ENCODE data around the gene L3HYPDH. TPM values are rescaled to one million over a fixed set of nuclear protein-coding genes. Genes with fewer than 3 reads are reported as not detected.

Gene L3HYPDH
- total and polyA plus RNA-seq, 2 of the 13 experiments (the other 11 are each of a cell fraction or from before 2014, with no cell fraction given): 30.5 to 36.6 TPM

DNA sequence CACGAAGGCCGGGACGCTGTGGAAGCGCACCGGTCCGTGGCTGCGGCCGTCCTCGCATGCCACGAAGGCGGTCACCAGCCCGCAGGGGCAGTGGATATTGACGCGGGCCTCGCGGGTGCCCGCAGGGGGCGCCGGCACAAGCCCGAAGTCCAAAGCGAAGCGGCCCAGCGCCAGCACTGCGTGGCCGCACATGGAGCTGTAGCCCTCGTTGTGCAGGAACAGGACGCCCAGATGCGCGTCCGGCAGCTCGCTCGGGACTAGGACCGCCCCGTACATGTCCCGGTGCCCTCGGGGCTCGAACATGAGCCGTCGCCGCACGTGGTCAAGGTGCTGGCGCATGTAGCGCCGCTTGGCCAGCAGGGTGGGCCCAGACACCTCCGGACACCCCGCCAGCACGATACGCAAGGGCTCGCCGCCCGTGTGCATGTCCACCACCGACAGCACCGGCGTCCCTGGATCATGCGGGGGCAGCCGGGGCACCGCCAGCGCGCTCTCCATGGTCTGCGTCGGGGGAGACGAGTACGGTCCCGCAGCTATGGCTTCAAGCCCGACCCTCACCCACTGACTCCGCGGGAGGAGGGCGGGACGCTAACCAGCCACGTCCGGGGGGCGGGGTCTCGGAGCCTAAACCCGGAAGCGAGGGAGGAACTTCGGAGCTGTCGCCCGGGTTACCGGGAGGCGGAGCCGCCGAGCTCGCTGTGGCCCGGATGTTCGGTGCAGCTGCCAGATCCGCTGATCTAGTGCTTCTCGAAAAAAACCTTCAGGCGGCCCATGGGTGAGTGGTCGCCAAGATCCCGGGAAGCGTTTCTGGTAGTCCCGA is at the start of gene L3HYPDH, which contains the start of gene JKAMP (continued):
- TF ChIP-seq, protein P1, sequence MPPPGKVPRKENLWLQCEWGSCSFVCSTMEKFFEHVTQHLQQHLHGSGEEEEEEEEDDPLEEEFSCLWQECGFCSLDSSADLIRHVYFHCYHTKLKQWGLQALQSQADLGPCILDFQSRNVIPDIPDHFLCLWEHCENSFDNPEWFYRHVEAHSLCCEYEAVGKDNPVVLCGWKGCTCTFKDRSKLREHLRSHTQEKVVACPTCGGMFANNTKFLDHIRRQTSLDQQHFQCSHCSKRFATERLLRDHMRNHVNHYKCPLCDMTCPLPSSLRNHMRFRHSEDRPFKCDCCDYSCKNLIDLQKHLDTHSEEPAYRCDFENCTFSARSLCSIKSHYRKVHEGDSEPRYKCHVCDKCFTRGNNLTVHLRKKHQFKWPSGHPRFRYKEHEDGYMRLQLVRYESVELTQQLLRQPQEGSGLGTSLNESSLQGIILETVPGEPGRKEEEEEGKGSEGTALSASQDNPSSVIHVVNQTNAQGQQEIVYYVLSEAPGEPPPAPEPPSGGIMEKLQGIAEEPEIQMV (CRISPR knock-in tag; IDR thresholded peaks at IDR 0.05; ENCODE audit: low read depth): peak; percentile 87; the same call in 1 of the 2 replicates
- TF ChIP-seq, protein P2, sequence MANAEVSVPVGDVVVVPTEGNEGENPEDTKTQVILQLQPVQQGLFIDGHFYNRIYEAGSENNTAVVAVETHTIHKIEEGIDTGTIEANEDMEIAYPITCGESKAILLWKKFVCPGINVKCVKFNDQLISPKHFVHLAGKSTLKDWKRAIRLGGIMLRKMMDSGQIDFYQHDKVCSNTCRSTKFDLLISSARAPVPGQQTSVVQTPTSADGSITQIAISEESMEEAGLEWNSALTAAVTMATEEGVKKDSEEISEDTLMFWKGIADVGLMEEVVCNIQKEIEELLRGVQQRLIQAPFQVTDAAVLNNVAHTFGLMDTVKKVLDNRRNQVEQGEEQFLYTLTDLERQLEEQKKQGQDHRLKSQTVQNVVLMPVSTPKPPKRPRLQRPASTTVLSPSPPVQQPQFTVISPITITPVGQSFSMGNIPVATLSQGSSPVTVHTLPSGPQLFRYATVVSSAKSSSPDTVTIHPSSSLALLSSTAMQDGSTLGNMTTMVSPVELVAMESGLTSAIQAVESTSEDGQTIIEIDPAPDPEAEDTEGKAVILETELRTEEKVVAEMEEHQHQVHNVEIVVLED (CRISPR knock-in tag; IDR thresholded peaks at IDR 0.05; ENCODE audit: borderline replicate concordance): peak; percentile 77
- TF ChIP-seq SETDB1 (CRISPR knock-in tag; IDR thresholded peaks at IDR 0.05; ENCODE audit: borderline replicate concordance): peak; percentile 85; the same call in 1 of the 2 replicates
- TF ChIP-seq ZNF570 (CRISPR knock-in tag; IDR thresholded peaks at IDR 0.05; ENCODE audit: borderline replicate concordance): peak; percentile 80; the same call in 1 of the 2 replicates
- TF ChIP-seq, protein P3, sequence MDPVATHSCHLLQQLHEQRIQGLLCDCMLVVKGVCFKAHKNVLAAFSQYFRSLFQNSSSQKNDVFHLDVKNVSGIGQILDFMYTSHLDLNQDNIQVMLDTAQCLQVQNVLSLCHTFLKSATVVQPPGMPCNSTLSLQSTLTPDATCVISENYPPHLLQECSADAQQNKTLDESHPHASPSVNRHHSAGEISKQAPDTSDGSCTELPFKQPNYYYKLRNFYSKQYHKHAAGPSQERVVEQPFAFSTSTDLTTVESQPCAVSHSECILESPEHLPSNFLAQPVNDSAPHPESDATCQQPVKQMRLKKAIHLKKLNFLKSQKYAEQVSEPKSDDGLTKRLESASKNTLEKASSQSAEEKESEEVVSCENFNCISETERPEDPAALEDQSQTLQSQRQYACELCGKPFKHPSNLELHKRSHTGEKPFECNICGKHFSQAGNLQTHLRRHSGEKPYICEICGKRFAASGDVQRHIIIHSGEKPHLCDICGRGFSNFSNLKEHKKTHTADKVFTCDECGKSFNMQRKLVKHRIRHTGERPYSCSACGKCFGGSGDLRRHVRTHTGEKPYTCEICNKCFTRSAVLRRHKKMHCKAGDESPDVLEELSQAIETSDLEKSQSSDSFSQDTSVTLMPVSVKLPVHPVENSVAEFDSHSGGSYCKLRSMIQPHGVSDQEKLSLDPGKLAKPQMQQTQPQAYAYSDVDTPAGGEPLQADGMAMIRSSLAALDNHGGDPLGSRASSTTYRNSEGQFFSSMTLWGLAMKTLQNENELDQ (CRISPR knock-in tag; IDR thresholded peaks at IDR 0.05; ENCODE audit: borderline replicate concordance): no peak
- TF ChIP-seq ZNF644 (CRISPR knock-in tag; IDR thresholded peaks at IDR 0.05; ENCODE audit: low read depth): no peak
- peak; percentile 84 for TF ChIP-seq DR1 (CRISPR knock-in tag; IDR thresholded peaks at IDR 0.05)
- TF ChIP-seq ZNF724P (CRISPR knock-in tag; IDR thresholded peaks at IDR 0.05; ENCODE audit: borderline replicate concordance): peak; percentile 87
- TF ChIP-seq, protein P4, sequence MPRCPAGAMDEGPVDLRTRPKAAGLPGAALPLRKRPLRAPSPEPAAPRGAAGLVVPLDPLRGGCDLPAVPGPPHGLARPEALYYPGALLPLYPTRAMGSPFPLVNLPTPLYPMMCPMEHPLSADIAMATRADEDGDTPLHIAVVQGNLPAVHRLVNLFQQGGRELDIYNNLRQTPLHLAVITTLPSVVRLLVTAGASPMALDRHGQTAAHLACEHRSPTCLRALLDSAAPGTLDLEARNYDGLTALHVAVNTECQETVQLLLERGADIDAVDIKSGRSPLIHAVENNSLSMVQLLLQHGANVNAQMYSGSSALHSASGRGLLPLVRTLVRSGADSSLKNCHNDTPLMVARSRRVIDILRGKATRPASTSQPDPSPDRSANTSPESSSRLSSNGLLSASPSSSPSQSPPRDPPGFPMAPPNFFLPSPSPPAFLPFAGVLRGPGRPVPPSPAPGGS (CRISPR knock-in tag; IDR thresholded peaks at IDR 0.05): peak; percentile 98
- no peak for TF ChIP-seq ZNF10 (CRISPR knock-in tag; IDR thresholded peaks at IDR 0.05; ENCODE audit: borderline replicate concordance, low read depth)
- TF ChIP-seq KLF9 (CRISPR knock-in tag; IDR thresholded peaks at IDR 0.05; ENCODE audit: low read depth): 0 out of 2 replicates have a peak, but pooled peaks have one; percentile 51
- TF ChIP-seq ZBTB20 (CRISPR knock-in tag; IDR thresholded peaks at IDR 0.05; ENCODE audit: borderline replicate concordance, low read depth): no peak; the same call in 1 of the 2 replicates
- peak; percentile 90; the same call in 1 of the 2 replicates for TF ChIP-seq ZFP41 (CRISPR knock-in tag; IDR thresholded peaks at IDR 0.05; ENCODE audit: borderline replicate concordance)
- no peak for TF ChIP-seq ATAD3A (CRISPR knock-in tag; IDR thresholded peaks at IDR 0.05)
- TF ChIP-seq ZNF576 (CRISPR knock-in tag; IDR thresholded peaks at IDR 0.05): peak; percentile 79
- TF ChIP-seq, protein P5, sequence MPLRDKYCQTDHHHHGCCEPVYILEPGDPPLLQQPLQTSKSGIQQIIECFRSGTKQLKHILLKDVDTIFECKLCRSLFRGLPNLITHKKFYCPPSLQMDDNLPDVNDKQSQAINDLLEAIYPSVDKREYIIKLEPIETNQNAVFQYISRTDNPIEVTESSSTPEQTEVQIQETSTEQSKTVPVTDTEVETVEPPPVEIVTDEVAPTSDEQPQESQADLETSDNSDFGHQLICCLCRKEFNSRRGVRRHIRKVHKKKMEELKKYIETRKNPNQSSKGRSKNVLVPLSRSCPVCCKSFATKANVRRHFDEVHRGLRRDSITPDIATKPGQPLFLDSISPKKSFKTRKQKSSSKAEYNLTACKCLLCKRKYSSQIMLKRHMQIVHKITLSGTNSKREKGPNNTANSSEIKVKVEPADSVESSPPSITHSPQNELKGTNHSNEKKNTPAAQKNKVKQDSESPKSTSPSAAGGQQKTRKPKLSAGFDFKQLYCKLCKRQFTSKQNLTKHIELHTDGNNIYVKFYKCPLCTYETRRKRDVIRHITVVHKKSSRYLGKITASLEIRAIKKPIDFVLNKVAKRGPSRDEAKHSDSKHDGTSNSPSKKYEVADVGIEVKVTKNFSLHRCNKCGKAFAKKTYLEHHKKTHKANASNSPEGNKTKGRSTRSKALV (CRISPR knock-in tag; IDR thresholded peaks at IDR 0.05): peak; percentile 97
- peak; percentile 79; the same call in 1 of the 2 replicates for TF ChIP-seq ZNF431 (CRISPR knock-in tag; IDR thresholded peaks at IDR 0.05; ENCODE audit: borderline replicate concordance, low read depth)
- no peak for TF ChIP-seq ZKSCAN1 (IDR thresholded peaks at IDR 0.05; ENCODE audit: low read length)
- peak; percentile 81 for TF ChIP-seq HNRNPH1 (optimal IDR thresholded peaks at IDR 0.05; ENCODE audit: low read depth, low read length)
